OCI-LY1 (cell line): ENCODE results near the gene SNX20.

ENCODE experiments used
- H2AFZ ChIP-seq: fragments of 200-600 bp; sonication (generic), shearing (Covaris generic); 2 replicates; pipeline ENCODE4 v1.6.0; 2014; ENCODE audit warnings: antibody characterized with exemption, mild to moderate bottlenecking, low read length
- H3F3A ChIP-seq: fragments of 200-600 bp; sonication (generic), shearing (Covaris generic); 2 replicates; pipeline ENCODE4 v1.6.0; 2014; ENCODE audit warnings: mild to moderate bottlenecking, antibody characterized with exemption, low read length, moderate library complexity; ENCODE audit not compliant: insufficient read depth
- H3K27ac ChIP-seq: fragments of 200-600 bp; sonication (generic); 2 replicates; pipeline ENCODE4 v1.5.1; 2014; ENCODE audit warnings: low read length, mixed run types, mild to moderate bottlenecking, low read depth; ENCODE audit not compliant: poor library complexity, severe bottlenecking
- H3K27me3 ChIP-seq: fragments of 200-600 bp; sonication (generic); 2 replicates; pipeline ENCODE4 v1.6.0; 2014; ENCODE audit warnings: antibody characterized with exemption, mild to moderate bottlenecking, low read length, moderate library complexity; ENCODE audit not compliant: insufficient read depth
- H3K36me3 ChIP-seq: fragments of 200-600 bp; sonication (generic); 2 replicates; pipeline ENCODE4 v1.6.1; 2014; ENCODE audit warnings: mild to moderate bottlenecking, antibody characterized with exemption, low read length, moderate library complexity, mixed read lengths; ENCODE audit not compliant: insufficient read depth
- H3K4me1 ChIP-seq: fragments of 200-600 bp; sonication (generic); 2 replicates; pipeline ENCODE4 v1.5.1; 2014; ENCODE audit warnings: mild to moderate bottlenecking, low read length, moderate library complexity; ENCODE audit not compliant: insufficient read depth, severe bottlenecking
- H3K4me2 ChIP-seq: fragments of 200-600 bp; sonication (generic), shearing (Covaris generic); 2 replicates; pipeline ENCODE4 v1.6.1; 2014; ENCODE audit warnings: low read length
- H3K4me3 ChIP-seq: fragments of 200-600 bp; sonication (generic); 2 replicates; pipeline ENCODE4 v1.5.1; 2014; ENCODE audit warnings: low read length, low read depth, mild to moderate bottlenecking, mixed read lengths; ENCODE audit not compliant: poor library complexity, severe bottlenecking
- H3K79me2 ChIP-seq: fragments of 200-600 bp; shearing (Covaris generic); 2 replicates; pipeline ENCODE4 v1.6.1; 2016; ENCODE audit warnings: mixed run types, low read length, mixed read lengths; ENCODE audit not compliant: insufficient read depth
- H3K9ac ChIP-seq: fragments of 200-600 bp; sonication (generic), shearing (Covaris generic); 2 replicates; pipeline ENCODE4 v1.6.1; 2014; ENCODE audit warnings: mild to moderate bottlenecking, low read length, mixed read lengths
- H3K9me2 ChIP-seq: fragments of 200-600 bp; sonication (generic), shearing (Covaris generic); 2 replicates; pipeline ENCODE4 v1.6.1; 2014; ENCODE audit warnings: low read depth, mild to moderate bottlenecking, low read length, mixed read lengths
- H3K9me3 ChIP-seq: fragments of 200-600 bp; shearing (Covaris generic); 2 replicates; pipeline ENCODE4 v1.6.1; 2014; ENCODE audit warnings: low read length, mixed read lengths
- H4K20me1 ChIP-seq: fragments of 200-600 bp; sonication (generic), shearing (Covaris generic); 2 replicates; pipeline ENCODE4 v1.6.0; 2016; ENCODE audit warnings: mild to moderate bottlenecking, low read length; ENCODE audit not compliant: insufficient read depth
- EZH2 ChIP-seq: fragments of 200-600 bp; sonication (generic), shearing (Covaris generic); IDR thresholded peaks from 2 replicates; pipeline ENCODE4 v1.8.0; 2017; ENCODE audit warnings: borderline replicate concordance, mixed run types, mild to moderate bottlenecking, antibody characterized with exemption, low read length, moderate library complexity, mixed read lengths
- TF ChIP-seq, protein P1 (sequence below): fragments of 200-600 bp; sonication (generic), shearing (Covaris generic); IDR thresholded peaks from 2 replicates; pipeline ENCODE4 v1.5.1; 2017; ENCODE audit warnings: mild to moderate bottlenecking, antibody characterized with exemption, low read length, moderate library complexity, mixed read lengths

The SNX20 gene

DNA sequence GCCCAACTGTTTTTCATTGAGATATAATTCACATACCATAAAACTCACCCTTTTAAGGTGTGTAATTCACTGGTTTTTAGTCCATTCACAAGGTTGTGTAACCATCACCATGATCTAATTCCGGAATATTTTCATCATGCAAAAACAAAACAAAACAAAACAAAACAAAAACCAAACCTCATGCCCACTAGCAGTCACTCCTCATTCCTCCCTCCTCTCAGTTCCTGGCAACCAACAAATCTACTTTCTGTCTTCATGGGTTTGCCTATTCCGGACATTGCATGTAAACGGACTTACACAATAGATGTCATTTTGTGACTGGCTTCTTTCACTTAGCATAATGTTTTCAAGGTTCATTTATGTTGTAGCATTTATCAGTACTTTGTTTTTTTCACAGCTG is 7.8 kb upstream of the SNX20 start:
- no peak overlapping the region for H3K27ac ChIP-seq
- TF ChIP-seq, protein P1, sequence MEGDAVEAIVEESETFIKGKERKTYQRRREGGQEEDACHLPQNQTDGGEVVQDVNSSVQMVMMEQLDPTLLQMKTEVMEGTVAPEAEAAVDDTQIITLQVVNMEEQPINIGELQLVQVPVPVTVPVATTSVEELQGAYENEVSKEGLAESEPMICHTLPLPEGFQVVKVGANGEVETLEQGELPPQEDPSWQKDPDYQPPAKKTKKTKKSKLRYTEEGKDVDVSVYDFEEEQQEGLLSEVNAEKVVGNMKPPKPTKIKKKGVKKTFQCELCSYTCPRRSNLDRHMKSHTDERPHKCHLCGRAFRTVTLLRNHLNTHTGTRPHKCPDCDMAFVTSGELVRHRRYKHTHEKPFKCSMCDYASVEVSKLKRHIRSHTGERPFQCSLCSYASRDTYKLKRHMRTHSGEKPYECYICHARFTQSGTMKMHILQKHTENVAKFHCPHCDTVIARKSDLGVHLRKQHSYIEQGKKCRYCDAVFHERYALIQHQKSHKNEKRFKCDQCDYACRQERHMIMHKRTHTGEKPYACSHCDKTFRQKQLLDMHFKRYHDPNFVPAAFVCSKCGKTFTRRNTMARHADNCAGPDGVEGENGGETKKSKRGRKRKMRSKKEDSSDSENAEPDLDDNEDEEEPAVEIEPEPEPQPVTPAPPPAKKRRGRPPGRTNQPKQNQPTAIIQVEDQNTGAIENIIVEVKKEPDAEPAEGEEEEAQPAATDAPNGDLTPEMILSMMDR: no peak
- no peak for TF ChIP-seq EZH2
- H3F3A ChIP-seq: no peaks in the 10 kb centered on the region
- H3K9me2 ChIP-seq: no peaks in the 10 kb centered on the region
- H2AFZ ChIP-seq: no peak overlapping the region
- H3K36me3 ChIP-seq: no peaks in the 10 kb centered on the region
- no peaks in the 10 kb centered on the region for H3K79me2 ChIP-seq
- H3K27me3 ChIP-seq: 0 out of 2 replicates have a peak, but pooled peaks cover under 1% of the 10 kb centered on the region
- no peak overlapping the region for H3K4me2 ChIP-seq
- peaks cover 21% of the 10 kb centered on the region for H3K4me1 ChIP-seq
- no peaks in the 10 kb centered on the region for H4K20me1 ChIP-seq
- H3K9me3 ChIP-seq: no peaks in the 10 kb centered on the region
- H3K4me3 ChIP-seq: no peak overlapping the region
- H3K9ac ChIP-seq: no peak overlapping the region

DNA sequence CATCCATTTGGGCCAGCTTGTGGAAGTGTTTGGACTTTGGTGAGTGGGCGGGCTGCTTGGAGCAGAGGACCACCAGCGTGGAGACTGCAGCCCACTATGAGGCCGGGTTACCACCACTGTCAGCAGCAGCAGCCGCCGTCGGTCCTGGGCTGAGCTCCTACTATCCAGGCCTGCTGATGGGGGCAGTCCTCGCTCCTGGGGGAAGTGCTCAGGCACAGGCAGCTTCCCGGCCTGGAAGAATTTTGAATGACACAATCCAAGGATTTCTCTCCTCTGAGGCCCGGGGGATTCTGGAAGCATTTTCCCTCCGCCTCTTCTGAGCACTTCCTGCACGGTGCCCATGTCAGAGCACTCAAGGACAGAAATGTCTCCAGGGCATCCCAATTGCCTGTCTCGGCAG is 7.0 kb upstream of the SNX20 start:
- Histone ChIP-seq H3K79me2 (no peaks in the 10 kb centered on the region), H2AFZ (no peak overlapping the region), H3K27ac (no peak overlapping the region), H4K20me1 (no peaks in the 10 kb centered on the region), H3K27me3 (no peaks in the 10 kb centered on the region), H3K4me2 (no peak overlapping the region), H3K9me3 (no peaks in the 10 kb centered on the region), H3K4me3 (no peak overlapping the region), H3K9ac (no peak overlapping the region), H3K4me1 (peaks cover 26% of the 10 kb centered on the region), H3F3A (no peaks in the 10 kb centered on the region), H3K36me3 (no peaks in the 10 kb centered on the region), H3K9me2 (no peaks in the 10 kb centered on the region)
- no peak for TF ChIP-seq EZH2

DNA sequence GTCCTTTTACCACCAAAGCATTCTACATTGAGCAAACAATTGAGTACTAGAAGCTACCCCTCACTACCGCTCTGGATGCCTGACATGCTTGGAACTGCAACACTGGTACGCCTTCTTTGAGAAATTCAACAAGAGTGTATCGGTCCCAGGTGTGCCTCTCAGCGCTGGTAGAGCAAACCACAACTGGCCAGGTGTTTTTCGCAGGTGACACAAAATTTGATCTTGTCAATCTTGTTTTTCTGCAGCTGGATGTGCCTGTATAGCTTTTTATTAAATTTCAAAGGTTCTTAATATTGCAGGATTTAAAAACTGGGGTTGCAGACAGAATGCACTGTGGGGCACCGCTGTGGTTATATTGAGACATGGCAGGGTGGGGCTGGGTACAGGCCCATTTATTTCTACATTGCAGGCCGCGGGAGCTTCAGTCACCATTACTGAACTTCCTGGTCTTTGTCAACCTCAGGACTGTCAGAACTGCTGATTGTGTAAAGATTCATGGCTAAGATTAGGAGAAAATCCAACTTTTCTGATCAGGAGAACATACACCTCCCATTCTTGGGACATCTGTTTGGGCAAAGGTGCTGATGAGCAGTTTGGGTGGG is 4.5 kb upstream of the SNX20 start:
- peaks cover 40% of the 10 kb centered on the region for H3K4me1 ChIP-seq

More for the DNA sequence above, 4.5 kb upstream of the SNX20 start:
- H2AFZ ChIP-seq: no peak overlapping the region
- H3K9ac ChIP-seq: no peak overlapping the region
- H3K36me3 ChIP-seq: no peaks in the 10 kb centered on the region
- no peak overlapping the region; the same call in 1 of the 2 replicates for H3K4me2 ChIP-seq
- H3F3A ChIP-seq: no peaks in the 10 kb centered on the region
- H3K27me3 ChIP-seq: no peaks in the 10 kb centered on the region
- no peaks in the 10 kb centered on the region for H3K9me2 ChIP-seq
- no peak overlapping the region for H3K4me3 ChIP-seq
- H3K9me3 ChIP-seq: no peaks in the 10 kb centered on the region
- TF ChIP-seq, protein P1: no peak
- no peak for TF ChIP-seq EZH2
- H4K20me1 ChIP-seq: no peaks in the 10 kb centered on the region
- no peaks in the 10 kb centered on the region for H3K79me2 ChIP-seq
- H3K27ac ChIP-seq: no peak overlapping the region
